ENCODE data around the gene COL17A1.

GRCh38 chr10:104043185-104043830 lies 42.4 kb downstream of the COL17A1 start:
- TF ChIP-seq POLR2A (IDR thresholded peaks at IDR 0.05) (no peak), CTCF (IDR thresholded peaks at IDR 0.05) (no peak)
